GM18505 (cell line): ENCODE measurements around the gene TMEM74B.
A peak's percentile ranks its signal among the peaks of the same experiment; 100 is the strongest.
"Not testable (repeated sequence)": the region's sequence is repeated elsewhere in the genome, so short reads cannot be mapped to it uniquely, and the experiment has no call there.

Experiments
- ATAC-seq: cut with Tn5 transposase; IDR thresholded peaks from one replicate; pipeline ENCODE4 v1.9.1; 2021; ENCODE audit not compliant: unreplicated experiment
- POLR2A ChIP-seq: IDR thresholded peaks from 4 replicates; pipeline ENCODE4 v1.6.1; 2011; ENCODE audit warnings: borderline replicate concordance; ENCODE audit not compliant: insufficient read depth, insufficient read length; ENCODE audit errors: extremely low read depth

The TMEM74B gene

GRCh38 chr20:1154691-1155090, 30.1 kb downstream of the TMEM74B start:
- ATAC-seq: no peak
- TF ChIP-seq POLR2A: no peak

- TF ChIP-seq POLR2A: no peak
Observed at GRCh38 chr20:1154226-1154625, 30.6 kb downstream of the TMEM74B start.

GRCh38 chr20:1150968-1151367, 33.8 kb downstream of the TMEM74B start:
- no peak for ATAC-seq
- TF ChIP-seq POLR2A: no peak

More at GRCh38 chr20:1154226-1154625, 30.6 kb downstream of the TMEM74B start:
- ATAC-seq: no peak

GRCh38 chr20:1150218-1150617, 34.6 kb downstream of the TMEM74B start:
- TF ChIP-seq POLR2A: no peak
- no peak for ATAC-seq

- not testable (repeated sequence) for ATAC-seq
Observed at GRCh38 chr20:1149812-1150211, 35.0 kb downstream of the TMEM74B start.

GRCh38 chr20:1146957-1147356, 37.8 kb downstream of the TMEM74B start:
- ATAC-seq: no peak
- no peak for TF ChIP-seq POLR2A

GRCh38 chr20:1144401-1145172, 40.2 kb downstream of the TMEM74B start:
- TF ChIP-seq POLR2A: no peak
- ATAC-seq: no peak

- TF ChIP-seq POLR2A: no peak
- no peak for ATAC-seq
Observed at GRCh38 chr20:1137236-1137635, 47.5 kb downstream of the TMEM74B start.

- no peak for TF ChIP-seq POLR2A
- no peak for ATAC-seq
Observed at GRCh38 chr20:1134836-1135235, 49.9 kb downstream of the TMEM74B start.

GRCh38 chr20:1134355-1134754, 50.4 kb downstream of the TMEM74B start:
- no peak for TF ChIP-seq POLR2A
- no peak for ATAC-seq

GRCh38 chr20:1131354-1131753, 53.4 kb downstream of the TMEM74B start:
- no peak for TF ChIP-seq POLR2A
- no peak for ATAC-seq

GRCh38 chr20:1130847-1131246, 53.9 kb downstream of the TMEM74B start:
- ATAC-seq: peak; percentile 62
- no peak for TF ChIP-seq POLR2A
